ENCODE results near the gene RELL1. TPM values are rescaled to one million over a fixed set of nuclear protein-coding genes. Genes with fewer than 3 reads are reported as not detected.

Gene RELL1
- total RNA-seq, 2 experiments from 2014 or later: 53.5 to 62.3 TPM

- POLR2A ChIA-PET: interaction anchor here (0.5 to 1.5 kb wide), 11 partner anchors 10 to 370 kb away, joined by 3 to 7 read pairs (median 4); partner anchors contain the start of gene RELL1
- no peaks in the 10 kb centered on the region for H3K79me2 ChIP-seq (ENCODE audit: insufficient read depth, low read depth, low read length)
- TF ChIP-seq EZH2phosphoT487 (IDR thresholded peaks at IDR 0.05; ENCODE audit: borderline replicate concordance, low read depth, low read length): no peak
- no peak for TF ChIP-seq CTCF (conservative IDR thresholded peaks at IDR 0.05; ENCODE audit: low read length)
- CTCF ChIA-PET (ENCODE audit: unreplicated experiment): no interaction called here
- H3K4me2 ChIP-seq (ENCODE audit: low read length): no peak overlapping the region
- no peak for DNase-seq (ENCODE audit: low spot score)
- no peak overlapping the region for H3K27ac ChIP-seq (ENCODE audit: low read depth, low read length, poor library complexity, severe bottlenecking)
- BruUV-seq (replicated peaks): no TSS peak
- no peaks in the 10 kb centered on the region for H4K20me1 ChIP-seq (ENCODE audit: insufficient read depth, low read length)
- no peak overlapping the region for H3K4me3 ChIP-seq (ENCODE audit: low read depth, low read length, poor library complexity, severe bottlenecking)
- H3K4me1 ChIP-seq (ENCODE audit: insufficient read depth, low read length, poor library complexity, severe bottlenecking): peaks cover 7% of the 10 kb centered on the region
- no peak overlapping the region for H2AFZ ChIP-seq (ENCODE audit: low read length)
- intact Hi-C loops (cut with micrococcal nuclease; ENCODE audit: unreplicated experiment): no loop called here
- no peaks in the 10 kb centered on the region for H3K9me3 ChIP-seq (ENCODE audit: low read length)
- H3K36me3 ChIP-seq (ENCODE audit: insufficient read depth, low read length): no peaks in the 10 kb centered on the region
- no peaks in the 10 kb centered on the region for H3K9me2 ChIP-seq (ENCODE audit: insufficient read depth, low read length)
Observed at GRCh38 chr4:37732526-37733186, 46.5 kb upstream of the RELL1 start.

- no peak overlapping the region for H3K27ac ChIP-seq (ENCODE audit: low read depth, low read length, poor library complexity, severe bottlenecking)
- no TSS peak for BruUV-seq (replicated peaks)
- CTCF ChIA-PET (ENCODE audit: unreplicated experiment): no interaction called here
- H3K9me2 ChIP-seq (ENCODE audit: insufficient read depth, low read length): no peaks in the 10 kb centered on the region
- H3K9me3 ChIP-seq (ENCODE audit: low read length): no peaks in the 10 kb centered on the region
- H4K20me1 ChIP-seq (ENCODE audit: insufficient read depth, low read length): no peaks in the 10 kb centered on the region
- TF ChIP-seq EZH2phosphoT487 (IDR thresholded peaks at IDR 0.05; ENCODE audit: borderline replicate concordance, low read depth, low read length): no peak
- no peak for TF ChIP-seq CTCF (conservative IDR thresholded peaks at IDR 0.05; ENCODE audit: low read length)
- H3K4me3 ChIP-seq (ENCODE audit: low read depth, low read length, poor library complexity, severe bottlenecking): no peak overlapping the region
- no peak overlapping the region for H2AFZ ChIP-seq (ENCODE audit: low read length)
- peaks cover 7% of the 10 kb centered on the region for H3K4me1 ChIP-seq (ENCODE audit: insufficient read depth, low read length, poor library complexity, severe bottlenecking)
- POLR2A ChIA-PET: interaction anchor here (0.6 kb wide), 1 partner anchor 160 kb away, joined by 4 read pairs; no protein-coding TSS in a partner anchor
- DNase-seq (ENCODE audit: low spot score): no peak
- intact Hi-C loops (cut with micrococcal nuclease; ENCODE audit: unreplicated experiment): no loop called here
- no peaks in the 10 kb centered on the region for H3K36me3 ChIP-seq (ENCODE audit: insufficient read depth, low read length)
- no peak overlapping the region for H3K4me2 ChIP-seq (ENCODE audit: low read length)
- H3K79me2 ChIP-seq (ENCODE audit: insufficient read depth, low read depth, low read length): no peaks in the 10 kb centered on the region
Observed at GRCh38 chr4:37729649-37730004, 43.5 kb upstream of the RELL1 start.

GRCh38 chr4:37728064-37728463 is 41.9 kb upstream of the RELL1 start:
- Histone ChIP-seq H3K4me3 (ENCODE audit: low read depth, low read length, poor library complexity, severe bottlenecking) (no peak overlapping the region), H2AFZ (ENCODE audit: low read length) (no peak overlapping the region; the same call in 1 of the 2 replicates), H3K9me3 (ENCODE audit: low read length) (no peaks in the 10 kb centered on the region), H3K79me2 (ENCODE audit: insufficient read depth, low read depth, low read length) (no peaks in the 10 kb centered on the region), H3K36me3 (ENCODE audit: insufficient read depth, low read length) (no peaks in the 10 kb centered on the region), H3K27ac (ENCODE audit: low read depth, low read length, poor library complexity, severe bottlenecking) (no peak overlapping the region), H3K9me2 (ENCODE audit: insufficient read depth, low read length) (no peaks in the 10 kb centered on the region), H3K4me2 (ENCODE audit: low read length) (no peak overlapping the region), H4K20me1 (ENCODE audit: insufficient read depth, low read length) (no peaks in the 10 kb centered on the region), H3K4me1 (ENCODE audit: insufficient read depth, low read length, poor library complexity, severe bottlenecking) (peaks cover 7% of the 10 kb centered on the region)
- CTCF ChIA-PET (ENCODE audit: unreplicated experiment): no interaction called here
- POLR2A ChIA-PET: interaction anchor here (0.5 to 1.0 kb wide), 2 partner anchors 27 to 334 kb away, joined by 3 to 6 read pairs; no protein-coding TSS in a partner anchor
- no TSS peak for BruUV-seq (replicated peaks)
- intact Hi-C loops (cut with micrococcal nuclease; ENCODE audit: unreplicated experiment): no loop called here
- no peak for TF ChIP-seq EZH2phosphoT487 (IDR thresholded peaks at IDR 0.05; ENCODE audit: borderline replicate concordance, low read depth, low read length)
- TF ChIP-seq CTCF (conservative IDR thresholded peaks at IDR 0.05; ENCODE audit: low read length): no peak
- peak; percentile 7 for DNase-seq (ENCODE audit: low spot score)
